H54 (cell line): ENCODE measurements around the gene OR9K2.
"Not testable (repeated sequence)": the region's sequence is repeated elsewhere in the genome, so short reads cannot be mapped to it uniquely, and the experiment has no call there.

Experiments used
- DNase-seq: peaks from one replicate; pipeline ENCODE4 v3.0.0; 2011; ENCODE audit warnings: low spot score, mixed read lengths; ENCODE audit not compliant: insufficient read length
- FAIRE-seq: peaks from 3 replicates; lab custom pipeline; 2011; peaks lifted over from hg19 to GRCh38; lab: Jason Lieb, UNC
- POLR2A ChIP-seq: IDR thresholded peaks from 2 replicates; pipeline ENCODE4 v1.6.1; 2011; ENCODE audit warnings: low read depth, mild to moderate bottlenecking, low read length

OR9K2 gene, protein sequence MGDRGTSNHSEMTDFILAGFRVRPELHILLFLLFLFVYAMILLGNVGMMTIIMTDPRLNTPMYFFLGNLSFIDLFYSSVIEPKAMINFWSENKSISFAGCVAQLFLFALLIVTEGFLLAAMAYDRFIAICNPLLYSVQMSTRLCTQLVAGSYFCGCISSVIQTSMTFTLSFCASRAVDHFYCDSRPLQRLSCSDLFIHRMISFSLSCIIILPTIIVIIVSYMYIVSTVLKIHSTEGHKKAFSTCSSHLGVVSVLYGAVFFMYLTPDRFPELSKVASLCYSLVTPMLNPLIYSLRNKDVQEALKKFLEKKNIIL

DNA sequence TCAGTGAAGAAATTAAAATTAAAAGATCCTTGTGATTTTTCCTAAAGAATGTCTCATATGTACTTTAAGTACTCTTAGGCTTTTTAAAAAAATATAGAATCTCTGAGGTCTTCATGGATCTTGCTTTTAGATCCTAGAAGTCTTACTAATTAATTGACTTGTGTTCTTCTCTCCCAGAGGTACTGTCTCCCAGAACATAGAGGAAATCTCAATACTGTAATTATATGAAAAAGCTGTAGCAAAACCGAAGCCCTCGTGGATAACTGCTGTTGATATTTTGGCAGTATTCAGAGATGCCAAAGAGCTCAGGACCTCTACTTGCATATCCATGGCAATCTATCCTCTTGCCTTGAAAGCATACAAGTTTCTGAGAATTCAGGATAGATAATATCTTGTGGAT, at the start of gene OR9K2:
Gene OR9K2 (plus strand): TSS at position 301 of the 400 bp plus-strand sequence. CDS start 3,429 bp downstream, outside the sequence.
- FAIRE-seq (no peak), DNase-seq (no peak)
- TF ChIP-seq POLR2A: no peak

DNA sequence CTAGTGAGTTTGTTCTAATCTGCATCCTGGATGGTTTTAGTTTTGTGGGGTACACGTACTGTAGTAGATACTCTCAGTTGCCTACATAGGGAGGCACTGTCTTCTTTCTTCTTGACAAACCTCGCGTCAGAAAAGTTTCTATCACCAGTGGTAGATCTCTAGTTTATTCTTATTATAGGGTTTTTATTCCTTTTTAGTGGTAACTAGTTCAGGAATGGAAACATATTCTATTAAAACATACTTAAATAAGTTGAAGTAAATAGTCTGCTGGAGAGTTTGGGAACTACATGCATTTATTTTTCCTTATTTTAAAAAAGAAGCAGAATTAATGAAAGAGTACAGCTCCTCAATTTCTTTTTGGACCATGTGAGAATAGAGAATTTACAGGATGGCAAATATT, 33.6 kb upstream of the OR9K2 start:
- FAIRE-seq (no peak), DNase-seq (no peak)
- no peak for TF ChIP-seq POLR2A

DNA sequence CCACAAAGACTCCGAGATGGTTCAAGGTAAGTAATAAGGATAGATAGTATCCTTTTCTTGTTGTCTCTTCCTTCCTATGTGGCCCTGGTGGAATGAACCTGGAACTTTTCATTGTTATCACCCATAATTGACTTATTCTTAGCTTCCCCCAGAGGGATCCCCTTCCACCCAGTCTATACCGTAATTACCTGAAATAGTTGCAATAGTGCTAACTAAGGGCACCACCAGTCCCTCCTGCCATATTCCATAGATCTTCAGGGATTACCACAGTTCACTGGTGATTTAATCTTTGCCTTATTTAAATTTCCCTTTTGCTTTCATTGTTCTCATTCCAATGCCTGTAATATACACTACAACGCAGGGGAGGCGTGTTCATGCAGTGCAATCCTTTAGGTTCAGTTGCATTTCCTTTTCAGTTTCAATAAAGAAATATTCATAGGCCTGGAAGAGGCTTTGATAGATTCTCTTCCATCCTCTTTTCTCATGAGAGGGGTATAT, 13.8 kb upstream of the OR9K2 start:
- FAIRE-seq (no peak), DNase-seq (no peak)
- TF ChIP-seq POLR2A: no peak

DNA sequence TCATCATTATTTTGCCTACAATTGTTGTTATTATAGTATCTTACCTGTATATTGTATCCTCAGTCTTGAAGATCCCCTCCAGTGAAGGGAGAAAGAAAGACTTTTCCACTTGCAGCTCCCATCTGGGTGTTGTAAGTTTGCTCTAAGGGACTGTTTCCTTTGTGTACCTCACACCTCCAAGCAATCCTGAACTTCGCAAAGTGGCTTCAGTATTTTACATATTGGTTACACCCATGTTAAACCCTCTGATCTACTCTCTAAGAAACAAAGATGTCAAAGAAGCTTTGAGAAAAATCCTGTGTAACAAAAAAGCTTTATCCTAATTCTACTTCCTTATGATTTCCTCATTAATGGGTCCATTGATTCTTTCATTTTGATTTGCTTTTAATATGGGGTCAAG, 10.1 kb upstream of the OR9K2 start:
- FAIRE-seq: no peak
- no peak for TF ChIP-seq POLR2A
- DNase-seq: no peak

DNA sequence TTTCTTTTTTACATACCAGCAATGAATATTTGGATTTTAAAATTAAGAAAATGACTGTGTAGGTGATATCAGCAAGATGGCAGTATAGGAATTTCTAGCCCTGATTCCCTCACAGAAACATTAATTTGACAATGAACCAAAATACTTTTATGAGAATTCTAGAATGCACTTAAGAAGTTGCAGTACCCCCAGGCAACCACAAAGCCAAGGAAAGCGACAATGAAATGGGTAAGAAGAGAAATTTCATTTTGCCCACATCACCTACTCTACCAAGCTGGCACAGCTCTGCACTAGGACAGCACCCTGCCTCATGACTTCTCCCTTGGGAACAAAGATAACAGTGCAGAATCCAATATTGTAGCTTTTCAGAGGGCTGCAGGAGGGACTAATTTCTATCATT, 6.6 kb downstream of the OR9K2 start:
- no peak for TF ChIP-seq POLR2A
- DNase-seq (no peak), FAIRE-seq (no peak)

DNA sequence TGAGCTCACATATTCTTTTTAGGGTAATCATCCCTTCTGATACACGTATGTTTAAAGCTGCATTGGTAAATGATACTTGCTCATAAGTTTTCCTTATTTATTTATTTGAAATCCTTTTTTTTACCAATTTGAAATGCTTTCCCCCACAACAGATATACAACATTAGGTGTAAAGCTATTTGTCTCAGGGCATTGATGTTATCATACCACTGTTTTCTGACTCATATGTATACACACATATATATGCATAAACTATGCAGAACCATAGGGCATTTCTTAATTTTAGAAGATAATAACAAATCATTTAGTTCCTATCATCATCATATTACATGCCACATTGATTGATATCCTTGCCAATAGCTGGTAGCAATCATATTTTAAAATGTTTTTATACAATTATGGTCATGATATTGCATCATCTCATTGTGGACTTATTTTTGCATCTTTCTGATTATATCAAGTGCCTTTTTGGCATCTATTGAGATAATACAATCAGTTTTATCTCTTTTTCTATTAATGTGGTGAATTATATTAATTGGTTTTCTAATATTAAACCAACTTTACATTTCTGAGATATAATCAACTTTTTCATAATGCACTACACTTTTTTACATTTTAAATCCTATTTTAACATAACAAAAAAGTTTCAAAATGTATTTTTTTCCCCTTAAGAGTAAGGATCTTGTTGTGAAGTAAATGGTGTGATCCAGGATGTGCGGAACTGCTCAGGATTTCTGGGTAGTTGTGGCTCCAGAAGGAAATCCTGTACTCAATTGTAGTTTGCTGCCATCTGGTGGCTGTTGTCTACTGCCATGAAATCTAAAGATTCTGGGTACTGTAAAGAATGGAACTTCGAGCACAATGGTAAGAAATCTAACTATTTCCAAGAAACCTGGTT, 16.7 kb downstream of the OR9K2 start:
- peak; percentile 3 for DNase-seq
- no peak for TF ChIP-seq POLR2A

DNA sequence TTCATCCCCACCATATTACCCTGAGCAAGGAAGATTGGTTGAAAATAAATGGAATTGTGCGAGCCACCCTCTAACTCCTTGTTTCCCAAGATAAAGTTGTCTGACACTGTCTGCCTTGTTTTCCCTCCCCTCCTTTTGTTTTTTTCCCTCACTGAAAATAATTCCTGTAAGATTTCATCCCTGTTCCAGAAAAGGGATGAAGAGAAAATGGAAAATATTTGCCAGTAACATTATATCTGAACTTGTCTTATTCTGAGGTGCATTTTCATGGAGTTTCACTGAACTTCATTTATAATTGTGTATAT, 17.3 kb downstream of the OR9K2 start:
- FAIRE-seq (no peak), DNase-seq (no peak)
- TF ChIP-seq POLR2A: no peak

More for the DNA sequence above, 16.7 kb downstream of the OR9K2 start:
- FAIRE-seq: peak; percentile 33

DNA sequence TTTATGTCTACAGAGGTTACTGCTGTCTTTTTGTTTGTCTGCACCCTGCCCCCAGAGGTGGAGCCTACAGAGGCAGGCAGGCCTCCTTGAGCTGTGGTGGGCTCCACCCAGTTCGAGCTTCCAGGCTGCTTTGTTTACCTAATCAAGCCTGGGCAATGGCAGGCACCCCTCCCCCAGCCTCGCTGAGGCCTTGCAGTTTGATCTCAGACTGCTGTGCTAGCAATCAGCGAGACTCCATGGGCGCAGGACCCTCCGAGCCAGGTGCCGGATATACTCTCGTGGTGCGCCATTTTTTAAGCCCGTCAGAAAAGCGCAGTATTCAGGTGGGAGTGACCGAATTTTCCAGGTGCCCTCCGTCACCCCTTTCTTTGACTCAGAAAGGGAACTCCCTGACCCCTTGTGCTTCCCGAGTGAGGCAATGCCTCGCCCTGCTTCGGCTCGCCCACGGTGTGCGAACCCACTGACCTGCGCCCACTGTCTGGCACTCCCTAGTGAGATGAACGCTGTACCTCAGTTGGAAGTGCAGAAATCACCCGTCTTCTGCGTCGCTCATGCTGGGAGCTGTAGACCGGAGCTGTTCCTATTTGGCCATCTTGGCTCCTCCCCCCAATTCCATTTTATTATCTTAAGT, 40.9 kb downstream of the OR9K2 start:
- not testable (repeated sequence) for DNase-seq

DNA sequence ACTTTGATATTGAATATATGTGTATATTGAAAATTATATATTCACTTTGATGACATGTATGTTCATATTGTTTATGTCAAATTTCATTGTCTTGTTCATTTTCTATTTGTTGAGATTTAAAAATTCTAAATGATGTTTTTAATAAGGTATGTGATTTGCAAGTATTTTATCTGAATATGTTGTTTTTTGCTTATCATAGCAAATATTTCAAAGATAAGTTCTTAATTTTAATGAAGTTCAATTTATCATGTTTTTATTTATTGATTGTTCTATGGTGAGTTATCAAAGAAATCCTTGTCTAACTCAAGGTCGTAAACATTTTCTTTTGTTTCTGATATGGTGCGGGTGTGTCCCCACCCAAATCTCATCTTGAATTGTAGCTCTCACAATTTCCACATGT, 45.2 kb downstream of the OR9K2 start:
- FAIRE-seq: no peak
- no peak for DNase-seq
- TF ChIP-seq POLR2A: no peak

More for the DNA sequence above, 40.9 kb downstream of the OR9K2 start:
- not testable (repeated sequence) for FAIRE-seq

DNA sequence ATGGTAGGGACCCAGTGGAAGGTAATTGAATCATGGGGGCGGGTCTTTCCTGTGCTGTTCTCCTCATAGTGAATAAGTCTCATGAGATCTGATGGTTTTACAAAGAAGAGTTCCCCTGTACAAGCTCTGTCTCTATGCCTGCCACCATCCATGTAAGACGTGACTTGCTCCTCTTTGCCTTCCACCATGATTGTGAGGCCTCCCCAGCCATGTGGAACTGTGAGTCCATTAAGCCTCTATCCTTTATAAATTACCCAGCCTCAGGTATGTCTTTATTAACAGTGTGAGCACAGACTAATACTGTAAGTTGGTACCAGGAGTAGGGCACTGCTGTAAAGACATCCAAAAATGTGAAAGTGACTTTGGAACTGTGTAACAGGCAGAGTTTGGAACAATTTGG, 45.6 kb downstream of the OR9K2 start:
- not testable (repeated sequence) for FAIRE-seq

DNA sequence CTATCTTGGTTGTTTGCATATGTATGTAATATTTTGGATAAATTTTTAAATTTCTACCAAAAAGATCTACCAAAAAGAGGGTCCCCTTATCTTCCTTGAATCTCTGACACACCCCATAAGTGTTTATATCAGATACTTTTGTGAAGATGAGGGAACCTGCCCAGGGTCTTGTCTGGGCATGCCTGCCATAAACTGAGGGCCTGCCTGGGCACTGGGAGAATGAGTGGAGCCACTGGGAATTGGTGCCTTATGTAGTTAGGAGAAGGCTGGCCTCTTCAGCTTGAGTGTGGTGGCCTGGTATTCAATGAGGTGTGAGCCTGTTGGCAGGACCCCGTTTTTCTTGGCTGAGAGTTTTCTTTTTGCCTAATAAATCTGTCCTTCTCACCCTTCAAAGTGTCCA, 46.5 kb downstream of the OR9K2 start:
- TF ChIP-seq POLR2A: no peak
- DNase-seq (no peak), FAIRE-seq (no peak)

More for the DNA sequence above, 45.6 kb downstream of the OR9K2 start:
- DNase-seq: not testable (repeated sequence)

DNA sequence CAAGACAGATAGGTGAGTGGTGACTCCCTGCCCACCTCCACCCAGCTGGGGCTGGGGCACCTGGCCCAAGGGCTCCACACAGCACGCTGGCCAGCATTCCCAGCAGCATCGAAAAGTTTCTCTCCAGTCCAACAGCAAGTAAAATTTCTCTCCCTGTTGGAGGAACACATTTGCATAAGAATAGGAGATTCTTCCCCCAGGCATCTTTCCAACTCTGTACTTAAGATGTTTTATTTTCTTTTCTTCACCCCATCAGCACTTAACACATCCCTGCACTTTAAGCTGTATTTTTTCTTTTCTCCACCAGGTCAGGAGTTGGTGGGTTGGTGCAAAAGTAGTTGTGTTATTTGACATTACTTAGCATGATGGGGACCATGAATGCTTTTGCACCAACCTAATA, 47.2 kb downstream of the OR9K2 start:
- no peak for FAIRE-seq

More for the DNA sequence above, 47.2 kb downstream of the OR9K2 start:
- TF ChIP-seq POLR2A: no peak
- DNase-seq: no peak
